HAP-1 (cell line): ENCODE data around the gene SPATA22.
A peak's percentile ranks its signal among the peaks of the same experiment; 100 is the strongest.
"Not testable (repeated sequence)": the region's sequence is repeated elsewhere in the genome, so short reads cannot be mapped to it uniquely, and the experiment has no call there.

Experiments
- DNase-seq, 2 experiments: peaks; one replicate each; pipeline ENCODE4 v3.0.0-alpha.2; 2016 to 2020; ENCODE audit warnings: low spot score in 2 of 2
- H3K27me3 ChIP-seq: fragments of 250-450 bp; sonication (Bioruptor Pico); 2 replicates; pipeline ENCODE4 v1.5.1; 2020; ENCODE audit warnings: low read depth, mild to moderate bottlenecking, moderate library complexity
- H3K36me3 ChIP-seq: fragments of 250-450 bp; sonication (Bioruptor Pico); replicated peaks from 2 replicates; pipeline ENCODE4 v1.5.1; 2020; ENCODE audit warnings: mild to moderate bottlenecking
- H3K4me1 ChIP-seq: fragments of 250-450 bp; sonication (Bioruptor Pico); 2 replicates; pipeline ENCODE4 v1.5.1; 2020; ENCODE audit warnings: mild to moderate bottlenecking
- H3K4me3 ChIP-seq: fragments of 250-450 bp; sonication (Bioruptor Pico); 2 replicates; pipeline ENCODE4 v1.5.1; 2020; ENCODE audit warnings: mild to moderate bottlenecking, moderate library complexity
- H3K9me3 ChIP-seq: fragments of 250-450 bp; sonication (Bioruptor Pico); 2 replicates; pipeline ENCODE4 v1.5.1; 2020; ENCODE audit warnings: mild to moderate bottlenecking, moderate library complexity
- in situ Hi-C: fragments of 300-500 bp; cut with MboI; formaldehyde crosslinking; loops from 3 replicates; pipeline ENCODE4 v1.14.3; 2020; ENCODE audit warnings: low sequenced_read_pairs, inconsistent platforms, mixed read lengths

The SPATA22 gene

DNA sequence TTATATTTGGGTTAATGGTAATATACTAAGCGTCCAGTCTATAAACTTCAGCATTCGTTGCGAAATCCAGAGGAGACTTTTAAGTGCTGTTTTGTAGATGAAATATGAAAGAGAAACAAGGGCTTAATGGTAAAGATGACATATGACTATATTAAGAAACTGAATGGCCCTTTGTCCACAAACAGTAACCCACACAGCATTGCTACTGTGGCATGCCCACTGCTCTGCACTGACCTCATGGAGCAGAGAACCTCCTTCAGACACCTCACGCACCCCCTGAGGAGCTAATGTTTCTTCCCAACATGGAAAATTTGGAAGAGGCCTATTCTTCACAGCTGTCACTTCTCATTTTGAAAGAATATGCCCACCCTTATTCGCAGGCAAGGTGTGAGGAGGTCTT lies 30.8 kb upstream of the SPATA22 start:
- DNase-seq, result no peak
- H3K9me3 ChIP-seq, result no peaks in the 10 kb centered on the region
- H3K4me1 ChIP-seq, result no peaks in the 10 kb centered on the region
- no peaks in the 10 kb centered on the region for H3K27me3 ChIP-seq
- H3K36me3 ChIP-seq, result no peaks in the 10 kb centered on the region
- in situ Hi-C loops, result no loop called here
- H3K4me3 ChIP-seq, result no peak overlapping the region

DNA sequence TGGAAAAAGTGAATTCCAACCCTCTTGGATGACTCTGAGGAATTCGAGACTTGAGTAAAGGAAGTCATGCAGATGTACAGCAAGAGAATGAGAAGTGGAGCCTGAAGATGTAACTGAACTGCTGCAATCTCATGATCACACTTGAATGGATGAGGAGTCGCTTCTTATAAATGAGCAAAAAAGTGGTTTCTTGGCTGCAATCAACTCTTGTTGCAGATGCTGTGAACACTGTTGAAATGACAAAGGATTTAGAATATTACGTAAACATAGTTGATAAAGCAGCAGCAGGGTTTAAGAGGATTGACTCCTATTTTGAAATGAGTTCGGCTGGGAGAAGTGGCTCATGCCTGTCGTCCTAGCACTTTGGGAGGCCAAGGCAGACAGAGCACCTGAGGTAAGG lies 29.7 kb upstream of the SPATA22 start:
- no peak overlapping the region for H3K4me3 ChIP-seq
- in situ Hi-C loops, result no loop called here
- no peaks in the 10 kb centered on the region for H3K9me3 ChIP-seq

DNA sequence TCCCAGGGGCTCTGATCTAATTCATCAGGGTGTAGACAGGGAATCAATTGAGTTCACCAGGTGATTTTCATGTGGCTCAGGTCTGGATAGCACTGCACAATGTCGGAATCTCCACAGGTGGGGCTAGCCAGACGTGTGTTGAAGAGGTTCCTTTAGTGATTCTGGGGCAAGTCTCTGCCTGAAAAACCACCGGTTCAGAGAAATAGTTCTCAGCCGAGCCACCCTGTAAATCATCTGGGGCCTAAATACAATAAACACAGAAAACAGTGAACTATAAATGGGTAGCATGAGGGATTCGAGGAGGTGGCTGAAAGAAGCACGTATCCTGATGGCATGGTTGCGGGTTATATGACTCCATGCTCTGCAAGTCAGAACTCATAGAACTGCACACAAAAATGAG lies 25.5 kb upstream of the SPATA22 start:
- no peaks in the 10 kb centered on the region for H3K9me3 ChIP-seq
- no peaks in the 10 kb centered on the region for H3K27me3 ChIP-seq
- no peak overlapping the region for H3K4me3 ChIP-seq
- H3K4me1 ChIP-seq, result no peaks in the 10 kb centered on the region
- no peak for DNase-seq
- in situ Hi-C loops, result no loop called here
- no peaks in the 10 kb centered on the region for H3K36me3 ChIP-seq

More for the DNA sequence above, 29.7 kb upstream of the SPATA22 start:
- DNase-seq, result no peak
- H3K4me1 ChIP-seq, result no peaks in the 10 kb centered on the region
- H3K27me3 ChIP-seq, result no peaks in the 10 kb centered on the region
- H3K36me3 ChIP-seq, result no peaks in the 10 kb centered on the region

DNA sequence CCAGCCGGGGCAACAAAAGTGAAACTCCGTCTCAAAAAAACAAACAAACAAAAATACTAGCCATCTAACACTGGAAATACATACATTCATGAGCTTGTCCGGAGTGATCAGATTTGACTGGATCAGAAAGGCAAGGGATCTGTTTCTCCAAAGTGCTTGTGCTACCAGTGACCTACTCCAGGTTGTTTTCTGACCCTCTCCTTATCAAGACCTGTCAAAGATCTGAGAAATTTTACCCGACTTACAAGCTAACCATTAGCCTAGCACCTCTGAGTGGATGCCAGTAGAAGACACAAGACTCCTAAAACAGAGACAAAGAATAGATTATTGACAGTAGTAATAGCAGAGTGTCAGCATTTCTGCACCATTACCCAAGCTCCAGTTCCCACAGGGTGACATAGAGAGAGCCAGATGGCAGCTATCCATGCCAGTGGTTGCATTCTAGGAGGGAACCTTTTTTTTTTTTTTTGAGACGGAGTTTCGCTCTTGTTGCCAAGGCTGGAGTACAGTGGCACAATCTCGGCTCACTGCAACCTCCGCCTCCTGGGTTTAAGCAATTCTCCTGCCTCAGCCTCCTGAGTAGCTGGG lies 14.0 kb upstream of the SPATA22 start:
- Histone ChIP-seq H3K27me3 (peaks cover 14% of the 10 kb centered on the region), H3K4me3 (no peak overlapping the region), H3K4me1 (no peaks in the 10 kb centered on the region), H3K36me3 (no peaks in the 10 kb centered on the region), H3K9me3 (no peaks in the 10 kb centered on the region)
- no peak for DNase-seq
- in situ Hi-C loops, result no loop called here

DNA sequence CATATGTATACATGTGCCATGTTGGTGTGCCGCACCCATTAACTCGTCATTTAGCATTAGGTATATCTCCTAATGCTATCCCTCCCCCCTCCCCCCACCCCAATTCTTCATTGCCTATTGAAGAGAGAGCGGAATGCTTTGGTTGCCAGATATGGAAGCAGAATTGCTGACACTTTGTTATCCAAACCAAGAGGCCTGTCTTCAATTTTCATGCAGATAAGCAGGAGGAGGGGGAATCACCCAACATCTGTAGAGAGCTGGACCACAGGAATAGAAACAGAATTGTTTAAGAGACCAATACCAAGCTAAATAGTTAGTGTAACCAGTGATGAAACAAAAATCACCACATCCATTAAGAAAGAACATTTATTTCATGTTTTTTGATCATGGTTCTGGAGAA lies 11.2 kb upstream of the SPATA22 start:
- peaks cover 20% of the 10 kb centered on the region for H3K27me3 ChIP-seq

DNA sequence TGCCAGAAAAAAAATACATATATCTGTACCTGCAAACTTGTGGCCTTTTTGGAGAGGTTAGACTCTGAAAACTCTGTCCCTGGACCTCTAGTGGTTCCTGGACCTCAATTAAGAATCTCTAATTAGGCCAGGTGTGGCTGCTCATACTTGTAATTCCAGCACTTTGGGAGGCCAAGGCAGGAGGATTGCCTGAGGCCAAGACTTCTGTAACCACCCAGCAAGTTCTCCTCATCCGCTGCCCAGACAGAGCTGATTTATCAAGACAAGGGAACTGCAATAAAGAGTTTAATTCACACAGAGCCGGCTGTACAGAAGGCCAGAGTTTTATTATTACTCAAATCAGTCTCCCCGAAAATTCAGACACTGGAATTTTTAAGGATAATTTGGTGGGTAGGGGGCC lies 8.4 kb upstream of the SPATA22 start:
- peaks cover 15% of the 10 kb centered on the region for H3K27me3 ChIP-seq
- DNase-seq, result no peak
- in situ Hi-C loops, result loop anchor here (5.0 kb wide), 1 partner anchor 37 kb away; no protein-coding TSS in a partner anchor
- H3K9me3 ChIP-seq, result no peaks in the 10 kb centered on the region
- peaks cover 11% of the 10 kb centered on the region for H3K4me1 ChIP-seq
- H3K36me3 ChIP-seq, result no peaks in the 10 kb centered on the region
- no peak overlapping the region for H3K4me3 ChIP-seq

More for the DNA sequence above, 11.2 kb upstream of the SPATA22 start:
- in situ Hi-C loops, result loop anchor here (5.0 kb wide), 1 partner anchor 34 kb away; no protein-coding TSS in a partner anchor
- DNase-seq, result no peak
- Histone ChIP-seq H3K4me1 (no peaks in the 10 kb centered on the region), H3K36me3 (no peaks in the 10 kb centered on the region), H3K4me3 (no peak overlapping the region), H3K9me3 (no peaks in the 10 kb centered on the region)

DNA sequence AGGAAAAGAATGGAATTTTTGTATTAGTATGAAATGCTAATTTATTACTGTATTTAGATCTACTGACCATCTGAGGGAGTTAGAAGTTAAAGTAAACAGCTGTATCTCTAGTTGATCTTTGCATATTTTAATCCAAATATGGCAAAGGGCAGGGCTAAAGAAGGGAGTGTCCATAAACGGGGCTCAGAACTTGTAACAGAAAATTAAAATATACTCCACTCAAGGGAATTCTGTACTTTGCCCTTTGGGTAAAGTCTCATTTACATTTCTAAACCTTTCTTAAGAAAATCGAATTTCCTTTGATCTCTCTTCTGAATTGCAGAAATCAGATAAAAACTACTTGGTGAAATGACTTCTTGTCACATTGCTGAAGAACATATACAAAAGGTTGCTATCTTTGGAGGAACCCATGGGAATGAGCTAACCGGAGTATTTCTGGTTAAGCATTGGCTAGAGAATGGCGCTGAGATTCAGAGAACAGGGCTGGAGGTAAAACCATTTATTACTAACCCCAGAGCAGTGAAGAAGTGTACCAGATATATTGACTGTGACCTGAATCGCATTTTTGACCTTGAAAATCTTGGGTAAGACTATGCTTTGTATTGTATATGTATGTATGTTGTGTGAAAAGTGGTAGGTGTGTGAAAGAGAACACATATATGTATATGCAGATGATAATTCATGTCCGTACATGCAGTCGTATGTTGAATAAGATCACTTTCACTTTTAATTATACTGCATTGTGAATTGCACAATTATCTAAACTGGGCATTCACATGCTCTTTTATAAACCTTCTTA lies 4.4 kb upstream of the SPATA22 start, which contains the start of gene ASPA:
Gene ASPA, plus strand, starts transcription at position 186 of the 799 bp plus-strand sequence. Its CDS starts 163 bp downstream, at position 349.
- H3K4me3 ChIP-seq, result no peak within 1 kb of the TSS
- peaks cover 11% of the 10 kb centered on the region for H3K4me1 ChIP-seq
- in situ Hi-C loops, result no loop called here
- no peaks in the 10 kb centered on the region for H3K36me3 ChIP-seq
- no peaks in the 10 kb centered on the region for H3K9me3 ChIP-seq
- peak; percentile 26 to 69 for DNase-seq
- H3K27me3 ChIP-seq, result peaks cover 15% of the 10 kb centered on the region

DNA sequence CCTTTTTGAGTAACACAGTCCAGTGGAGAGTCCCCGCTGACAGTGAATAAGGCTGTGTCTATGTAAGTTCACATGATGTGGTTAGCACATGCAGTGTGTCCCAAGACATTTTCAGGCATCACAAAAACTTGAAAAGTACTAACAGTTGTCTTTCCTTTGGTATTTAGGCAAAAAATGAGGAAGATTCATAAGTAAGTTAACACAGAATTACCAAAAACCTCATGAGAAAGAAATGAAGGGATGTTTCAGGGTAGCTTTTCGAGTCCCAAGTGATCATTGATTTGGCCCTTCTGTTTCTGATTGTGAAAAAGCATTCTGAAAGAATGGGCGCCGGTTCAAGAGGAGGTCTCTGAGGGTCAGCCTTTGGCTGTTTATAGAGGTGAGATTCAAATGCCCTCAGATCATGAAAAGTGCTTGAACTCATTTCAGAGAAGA lies 3.6 kb upstream of the SPATA22 start:
- in situ Hi-C loops, result no loop called here
- Histone ChIP-seq H3K4me1 (peaks cover 11% of the 10 kb centered on the region), H3K27me3 (peaks cover 14% of the 10 kb centered on the region), H3K9me3 (no peaks in the 10 kb centered on the region), H3K36me3 (no peaks in the 10 kb centered on the region), H3K4me3 (no peak overlapping the region)
- no peak for DNase-seq

DNA sequence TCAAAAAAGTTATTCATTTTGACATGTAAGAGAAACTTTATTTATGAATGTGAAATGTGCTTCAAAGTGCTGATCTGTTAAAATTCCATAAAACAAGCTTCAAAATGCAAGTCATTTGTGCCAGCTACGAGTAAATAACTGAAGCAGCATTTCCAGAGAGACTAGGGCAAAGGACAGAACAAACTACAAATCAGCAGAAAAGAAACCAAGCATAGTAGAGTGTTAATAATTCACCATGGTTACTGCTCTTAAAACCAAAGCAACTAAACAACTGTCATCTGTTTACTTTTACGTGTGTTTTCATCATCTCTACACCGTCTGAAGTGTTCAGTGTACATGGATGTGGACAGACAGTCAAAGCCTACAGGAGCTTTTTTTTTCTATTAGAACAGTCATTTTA lies 2.6 kb upstream of the SPATA22 start:
- peaks cover 7% of the 10 kb centered on the region for H3K27me3 ChIP-seq
- in situ Hi-C loops, result no loop called here
- no peak for DNase-seq

DNA sequence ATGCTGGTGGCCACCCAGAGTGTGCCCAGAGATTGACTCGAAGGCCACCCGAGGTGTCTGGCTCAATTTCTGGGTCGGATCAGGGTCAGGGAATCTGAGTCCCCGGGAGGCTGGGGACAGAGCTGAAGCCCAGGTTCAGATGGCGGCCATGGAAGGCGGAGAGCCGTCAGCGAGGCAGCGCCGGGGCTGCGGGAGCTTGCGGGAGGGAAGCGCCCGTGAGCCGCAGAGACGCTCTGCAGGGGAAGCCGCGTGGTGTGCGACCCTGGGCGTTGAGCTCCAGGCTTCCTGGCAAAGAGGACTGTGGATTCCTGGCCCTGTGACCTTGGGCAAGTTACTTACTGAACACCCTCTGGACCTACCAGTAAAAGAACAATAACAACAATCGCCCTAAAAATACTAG lies 518 bp upstream of the SPATA22 start:
- Histone ChIP-seq H3K36me3 (no peaks in the 10 kb centered on the region), H3K4me1 (peaks cover 11% of the 10 kb centered on the region), H3K27me3 (no peaks in the 10 kb centered on the region), H3K9me3 (no peaks in the 10 kb centered on the region), H3K4me3 (no peak overlapping the region)
- no peak for DNase-seq
- in situ Hi-C loops, result no loop called here

More for the DNA sequence above, 2.6 kb upstream of the SPATA22 start:
- Histone ChIP-seq H3K36me3 (no peaks in the 10 kb centered on the region), H3K4me3 (no peak overlapping the region), H3K4me1 (peaks cover 11% of the 10 kb centered on the region), H3K9me3 (no peaks in the 10 kb centered on the region)

DNA sequence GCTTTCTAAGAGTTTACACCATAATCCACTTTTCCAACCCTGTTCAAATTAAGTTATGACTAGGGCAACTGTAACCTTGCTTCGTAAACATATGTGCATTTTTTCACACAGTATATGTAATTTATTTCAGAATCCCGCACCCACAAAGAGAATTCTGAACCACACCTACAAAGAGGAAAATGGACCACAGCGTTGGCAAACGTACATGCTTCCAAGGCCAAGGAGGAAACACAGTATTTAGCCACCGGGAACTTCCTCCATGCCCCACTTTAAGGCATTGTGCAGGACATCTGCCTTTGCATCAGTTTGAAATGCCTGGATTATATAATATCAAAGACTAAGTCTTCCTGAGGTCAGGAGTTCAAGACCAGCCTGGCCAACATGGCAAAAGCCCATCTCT lies 2.1 kb downstream of the SPATA22 start:
- in situ Hi-C loops, result no loop called here
- no peaks in the 10 kb centered on the region for H3K4me1 ChIP-seq

DNA sequence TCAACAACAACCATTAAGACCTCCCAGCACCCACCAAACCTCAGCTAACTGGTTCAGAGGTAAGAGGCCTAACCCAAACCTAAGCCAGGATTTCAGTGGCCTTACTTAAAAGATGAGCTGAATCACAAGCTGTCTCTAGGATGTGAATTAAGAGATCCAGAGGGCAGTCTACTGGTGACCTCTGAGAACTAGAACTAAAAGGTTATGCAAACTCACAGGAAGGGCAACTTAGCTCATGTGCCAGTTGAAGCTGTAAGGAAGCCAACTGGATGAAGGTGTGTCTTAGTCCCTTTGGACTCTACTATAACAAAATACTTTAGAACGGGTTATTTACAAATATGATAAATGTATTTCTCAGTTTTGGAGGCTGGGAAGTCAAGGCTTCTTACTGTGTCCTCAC lies 5.3 kb downstream of the SPATA22 start:
- H3K4me3 ChIP-seq, H3K36me3 ChIP-seq, H3K9me3 ChIP-seq, in situ Hi-C loops, H3K4me1 ChIP-seq, DNase-seq, H3K27me3 ChIP-seq: not testable (repeated sequence)

More for the DNA sequence above, 2.1 kb downstream of the SPATA22 start:
- H3K9me3 ChIP-seq, result no peaks in the 10 kb centered on the region
- DNase-seq, result no peak
- H3K36me3 ChIP-seq, result no peaks in the 10 kb centered on the region
- H3K27me3 ChIP-seq, result no peaks in the 10 kb centered on the region
- no peak overlapping the region for H3K4me3 ChIP-seq

DNA sequence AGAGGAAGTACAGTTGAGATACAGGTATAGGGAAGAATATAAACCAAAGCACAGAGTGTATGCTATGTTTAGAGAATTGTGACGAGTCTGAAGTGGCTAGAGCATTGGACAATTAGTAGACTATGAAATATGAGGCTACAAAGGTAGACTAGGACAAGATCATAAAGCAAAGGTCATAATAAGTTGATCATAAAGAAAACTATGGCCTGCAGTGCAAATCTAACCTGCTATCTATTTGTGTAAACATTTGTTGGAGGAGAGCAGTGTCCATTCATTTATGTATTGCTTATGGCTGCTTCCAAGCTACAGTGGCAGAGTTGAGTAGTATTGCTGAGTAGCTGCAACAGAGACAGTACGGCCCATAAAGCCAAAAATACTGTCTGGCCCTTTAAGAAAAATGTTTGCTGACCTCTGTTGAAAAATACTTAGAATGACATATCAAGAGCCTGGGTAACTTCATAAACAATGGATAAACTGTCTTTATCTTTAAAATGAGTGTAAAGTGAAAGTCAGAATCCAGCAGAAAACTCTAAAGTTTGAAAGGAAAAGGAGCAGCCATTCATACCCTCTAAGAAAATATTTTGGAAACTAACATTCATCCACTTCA lies 23.5 kb downstream of the SPATA22 start:
- in situ Hi-C loops, result no loop called here
- no peak for DNase-seq

DNA sequence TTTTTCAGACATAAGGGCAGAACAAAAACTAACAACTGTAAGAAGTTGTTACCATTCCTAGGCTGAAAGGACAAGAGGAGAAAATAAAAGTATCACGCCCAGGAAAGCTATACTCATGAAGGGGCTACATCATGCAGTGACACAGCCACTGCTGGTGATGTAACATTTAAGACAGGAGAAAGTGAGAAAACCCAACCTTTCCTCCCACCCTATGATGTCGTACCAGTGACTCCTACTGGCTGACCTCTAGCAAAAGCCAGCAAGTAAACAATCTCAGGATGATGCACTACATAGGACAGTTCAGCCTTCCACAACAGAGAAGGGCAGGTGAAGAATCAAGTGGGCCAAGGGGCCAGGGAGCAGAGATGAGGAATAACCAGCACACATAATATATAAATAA lies 24.0 kb downstream of the SPATA22 start:
- H3K36me3 ChIP-seq, result no peaks in the 10 kb centered on the region
- in situ Hi-C loops, result no loop called here
- H3K9me3 ChIP-seq, result no peaks in the 10 kb centered on the region
- no peaks in the 10 kb centered on the region for H3K4me1 ChIP-seq
- H3K27me3 ChIP-seq, result no peaks in the 10 kb centered on the region
- DNase-seq, result no peak
- no peak overlapping the region for H3K4me3 ChIP-seq

More for the DNA sequence above, 23.5 kb downstream of the SPATA22 start:
- Histone ChIP-seq H3K4me1 (no peaks in the 10 kb centered on the region), H3K9me3 (no peaks in the 10 kb centered on the region), H3K4me3 (no peak overlapping the region), H3K36me3 (no peaks in the 10 kb centered on the region), H3K27me3 (no peaks in the 10 kb centered on the region)
